ENCODE measurements around the gene THYN1. TPM values are rescaled to one million over a fixed set of nuclear protein-coding genes. Genes with fewer than 3 reads are reported as not detected.
A peak's percentile ranks its signal among the peaks of the same experiment; 100 is the strongest.

Gene THYN1
- total RNA-seq = 10 to 100 TPM; 25.3 to 26.8 TPM
- polyA plus RNA-seq = 10 to 100 TPM; 22.1 to 34.3 TPM

DNA sequence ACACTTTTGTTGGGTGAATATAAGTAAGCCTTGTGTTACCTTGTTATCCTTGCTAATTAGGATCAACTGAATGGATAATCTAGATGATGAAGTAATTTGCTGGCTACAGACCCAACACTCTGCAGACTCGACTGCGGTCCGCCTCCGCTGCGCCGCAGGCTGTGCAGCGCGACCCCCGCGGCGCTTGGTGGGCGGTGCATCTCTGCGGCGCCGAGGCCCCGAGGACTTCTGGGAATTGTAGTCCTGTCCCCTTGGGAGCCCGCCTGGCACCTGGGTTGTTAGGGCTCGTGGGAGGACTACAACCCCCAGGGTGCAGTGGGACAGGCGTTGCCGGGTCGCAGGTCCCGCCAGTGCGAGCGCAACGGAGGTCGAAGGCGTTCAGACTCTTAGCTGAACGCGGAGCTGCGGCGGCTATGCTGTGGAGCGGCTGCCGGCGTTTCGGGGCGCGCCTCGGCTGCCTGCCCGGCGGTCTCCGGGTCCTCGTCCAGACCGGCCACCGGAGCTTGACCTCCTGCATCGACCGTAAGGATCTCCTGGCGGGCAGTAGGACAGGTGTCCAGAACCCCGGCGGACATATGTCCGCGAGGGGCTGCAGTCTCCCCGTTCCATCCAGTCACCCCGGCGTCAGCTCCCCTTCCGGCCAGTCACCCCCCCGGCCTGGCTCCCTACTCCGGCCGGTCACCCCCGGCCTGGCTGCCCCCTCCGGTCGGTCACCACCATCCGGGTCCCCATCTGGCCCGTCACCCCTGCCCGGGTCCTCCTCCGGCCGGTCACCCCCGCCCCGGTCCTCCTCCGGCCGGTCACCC lies at the start of gene THYN1, which contains the start of gene ACAD8:
Gene THYN1 (minus strand): TSS at position 165 of the 806 bp plus-strand sequence. CDS start 470 bp downstream, outside the sequence.
Gene ACAD8 (plus strand): TSS at position 381 of the 806 bp plus-strand sequence. CDS start 33 bp downstream, at position 414.
- Histone ChIP-seq H3K4me1 (ENCODE audit: control insufficient read depth in 4 of 4, insufficient read depth in 4 of 4, low read length in 3 of 4) (peaks cover 11 to 34% (median 30%) of the 10 kb centered on the region in 4 donors), H3K36me3 (ENCODE audit: control insufficient read depth in 4 of 4, insufficient read depth in 3 of 4, low read depth in 1 of 4, low read length in 3 of 4) (peaks cover 0 to 15% (median 11%) of the 10 kb centered on the region in 4 donors), H3K9ac (ENCODE audit: low read depth in 1 of 2, low read length in 2 of 2) (peak within 1 kb of the TSS; percentile 71 to 98), H3K4me3 (ENCODE audit: low read depth in 1 of 3, low read length in 3 of 3) (peak within 1 kb of the TSS; percentile 91 to 100 (median 91)), H3K27me3 (ENCODE audit: control insufficient read depth in 4 of 4, insufficient read depth in 4 of 4, low read length in 3 of 4) (no peaks in the 10 kb centered on the region), H3K9me3 (ENCODE audit: control insufficient read depth in 4 of 4, low read length in 3 of 4) (no peaks in the 10 kb centered on the region), H3K27ac (ENCODE audit: low read depth in 1 of 2, low read length in 2 of 2) (peak within 1 kb of the TSS; percentile 79 to 81)
- TF ChIP-seq, protein P1, sequence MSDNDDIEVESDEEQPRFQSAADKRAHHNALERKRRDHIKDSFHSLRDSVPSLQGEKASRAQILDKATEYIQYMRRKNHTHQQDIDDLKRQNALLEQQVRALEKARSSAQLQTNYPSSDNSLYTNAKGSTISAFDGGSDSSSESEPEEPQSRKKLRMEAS (IDR thresholded peaks at IDR 0.05) = peak; percentile 61
- TF ChIP-seq, protein P2, sequence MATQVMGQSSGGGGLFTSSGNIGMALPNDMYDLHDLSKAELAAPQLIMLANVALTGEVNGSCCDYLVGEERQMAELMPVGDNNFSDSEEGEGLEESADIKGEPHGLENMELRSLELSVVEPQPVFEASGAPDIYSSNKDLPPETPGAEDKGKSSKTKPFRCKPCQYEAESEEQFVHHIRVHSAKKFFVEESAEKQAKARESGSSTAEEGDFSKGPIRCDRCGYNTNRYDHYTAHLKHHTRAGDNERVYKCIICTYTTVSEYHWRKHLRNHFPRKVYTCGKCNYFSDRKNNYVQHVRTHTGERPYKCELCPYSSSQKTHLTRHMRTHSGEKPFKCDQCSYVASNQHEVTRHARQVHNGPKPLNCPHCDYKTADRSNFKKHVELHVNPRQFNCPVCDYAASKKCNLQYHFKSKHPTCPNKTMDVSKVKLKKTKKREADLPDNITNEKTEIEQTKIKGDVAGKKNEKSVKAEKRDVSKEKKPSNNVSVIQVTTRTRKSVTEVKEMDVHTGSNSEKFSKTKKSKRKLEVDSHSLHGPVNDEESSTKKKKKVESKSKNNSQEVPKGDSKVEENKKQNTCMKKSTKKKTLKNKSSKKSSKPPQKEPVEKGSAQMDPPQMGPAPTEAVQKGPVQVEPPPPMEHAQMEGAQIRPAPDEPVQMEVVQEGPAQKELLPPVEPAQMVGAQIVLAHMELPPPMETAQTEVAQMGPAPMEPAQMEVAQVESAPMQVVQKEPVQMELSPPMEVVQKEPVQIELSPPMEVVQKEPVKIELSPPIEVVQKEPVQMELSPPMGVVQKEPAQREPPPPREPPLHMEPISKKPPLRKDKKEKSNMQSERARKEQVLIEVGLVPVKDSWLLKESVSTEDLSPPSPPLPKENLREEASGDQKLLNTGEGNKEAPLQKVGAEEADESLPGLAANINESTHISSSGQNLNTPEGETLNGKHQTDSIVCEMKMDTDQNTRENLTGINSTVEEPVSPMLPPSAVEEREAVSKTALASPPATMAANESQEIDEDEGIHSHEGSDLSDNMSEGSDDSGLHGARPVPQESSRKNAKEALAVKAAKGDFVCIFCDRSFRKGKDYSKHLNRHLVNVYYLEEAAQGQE (IDR thresholded peaks at IDR 0.05) = peak; percentile 83
- TF ChIP-seq FOXA1 (IDR thresholded peaks at IDR 0.05) (no peak), SP1 (IDR thresholded peaks at IDR 0.05) (peak; percentile 74), JUND (IDR thresholded peaks at IDR 0.05) (no peak), RAD21 (IDR thresholded peaks at IDR 0.05) (peak; percentile 45 to 49), EGR1 (IDR thresholded peaks at IDR 0.05; ENCODE audit: low read depth in 2 of 2) (peak in 1 of 2 donors; percentile 32), HNF4A (conservative IDR thresholded peaks at IDR 0.05) (no peak), GABPA (IDR thresholded peaks at IDR 0.05 in 1 of 2, conservative IDR thresholded peaks at IDR 0.05 in 1 of 2) (peak in 1 of 2 donors; percentile 29), YY1 (IDR thresholded peaks at IDR 0.05) (peak; percentile 77), TAF1 (conservative IDR thresholded peaks at IDR 0.05) (peak; percentile 54), NR2F2 (IDR thresholded peaks at IDR 0.05) (peak; percentile 55), FOXA2 (IDR thresholded peaks at IDR 0.05) (no peak), RXRA (IDR thresholded peaks at IDR 0.05) (peak; percentile 46 to 63), HNF4G (IDR thresholded peaks at IDR 0.05) (no peak)
- TF ChIP-seq, protein P3, sequence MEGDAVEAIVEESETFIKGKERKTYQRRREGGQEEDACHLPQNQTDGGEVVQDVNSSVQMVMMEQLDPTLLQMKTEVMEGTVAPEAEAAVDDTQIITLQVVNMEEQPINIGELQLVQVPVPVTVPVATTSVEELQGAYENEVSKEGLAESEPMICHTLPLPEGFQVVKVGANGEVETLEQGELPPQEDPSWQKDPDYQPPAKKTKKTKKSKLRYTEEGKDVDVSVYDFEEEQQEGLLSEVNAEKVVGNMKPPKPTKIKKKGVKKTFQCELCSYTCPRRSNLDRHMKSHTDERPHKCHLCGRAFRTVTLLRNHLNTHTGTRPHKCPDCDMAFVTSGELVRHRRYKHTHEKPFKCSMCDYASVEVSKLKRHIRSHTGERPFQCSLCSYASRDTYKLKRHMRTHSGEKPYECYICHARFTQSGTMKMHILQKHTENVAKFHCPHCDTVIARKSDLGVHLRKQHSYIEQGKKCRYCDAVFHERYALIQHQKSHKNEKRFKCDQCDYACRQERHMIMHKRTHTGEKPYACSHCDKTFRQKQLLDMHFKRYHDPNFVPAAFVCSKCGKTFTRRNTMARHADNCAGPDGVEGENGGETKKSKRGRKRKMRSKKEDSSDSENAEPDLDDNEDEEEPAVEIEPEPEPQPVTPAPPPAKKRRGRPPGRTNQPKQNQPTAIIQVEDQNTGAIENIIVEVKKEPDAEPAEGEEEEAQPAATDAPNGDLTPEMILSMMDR (IDR thresholded peaks at IDR 0.05; ENCODE audit: low read depth, low read length, missing input control) = peak; percentile 51
- TF ChIP-seq, protein P4, sequence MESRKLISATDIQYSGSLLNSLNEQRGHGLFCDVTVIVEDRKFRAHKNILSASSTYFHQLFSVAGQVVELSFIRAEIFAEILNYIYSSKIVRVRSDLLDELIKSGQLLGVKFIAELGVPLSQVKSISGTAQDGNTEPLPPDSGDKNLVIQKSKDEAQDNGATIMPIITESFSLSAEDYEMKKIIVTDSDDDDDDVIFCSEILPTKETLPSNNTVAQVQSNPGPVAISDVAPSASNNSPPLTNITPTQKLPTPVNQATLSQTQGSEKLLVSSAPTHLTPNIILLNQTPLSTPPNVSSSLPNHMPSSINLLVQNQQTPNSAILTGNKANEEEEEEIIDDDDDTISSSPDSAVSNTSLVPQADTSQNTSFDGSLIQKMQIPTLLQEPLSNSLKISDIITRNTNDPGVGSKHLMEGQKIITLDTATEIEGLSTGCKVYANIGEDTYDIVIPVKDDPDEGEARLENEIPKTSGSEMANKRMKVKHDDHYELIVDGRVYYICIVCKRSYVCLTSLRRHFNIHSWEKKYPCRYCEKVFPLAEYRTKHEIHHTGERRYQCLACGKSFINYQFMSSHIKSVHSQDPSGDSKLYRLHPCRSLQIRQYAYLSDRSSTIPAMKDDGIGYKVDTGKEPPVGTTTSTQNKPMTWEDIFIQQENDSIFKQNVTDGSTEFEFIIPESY (IDR thresholded peaks at IDR 0.05) = peak; percentile 60
- TF ChIP-seq, protein P5, sequence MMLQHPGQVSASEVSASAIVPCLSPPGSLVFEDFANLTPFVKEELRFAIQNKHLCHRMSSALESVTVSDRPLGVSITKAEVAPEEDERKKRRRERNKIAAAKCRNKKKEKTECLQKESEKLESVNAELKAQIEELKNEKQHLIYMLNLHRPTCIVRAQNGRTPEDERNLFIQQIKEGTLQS (IDR thresholded peaks at IDR 0.05) = no peak
- peak; percentile 94 for DNase-seq (ENCODE audit: low spot score)
- under 1% methylated on average over 70 of the region's 70 CpGs for WGBS

Measured in liver (tissue), 9 donors.